Upper lobe of left lung (tissue), 6 donors: ENCODE data around the gene RIN3. TPM values are rescaled to one million over a fixed set of nuclear protein-coding genes. Genes with fewer than 3 reads are reported as not detected.

Source experiments
- ATAC-seq, 2 donors: fragments of 200-7000 bp; cut with Tn5 transposase; one replicate each; pipeline ENCODE4 v1.9.1; 2022; ENCODE audit warnings: mild to moderate bottlenecking in 2 of 2, moderate library complexity in 2 of 2; ENCODE audit not compliant: low FRiP score in 2 of 2
- DNase-seq, 2 donors: peaks; one replicate each; pipeline ENCODE4 v3.0.0-alpha.2; 2019 to 2020
- H3K27ac ChIP-seq, 4 donors: fragments of 200-600 bp; sonication (generic); one replicate each; pipeline ENCODE4 v1.5.1; 2016 to 2019
- H3K27me3 ChIP-seq, 4 donors: fragments of 200-600 bp; sonication (generic); one replicate each; pipeline ENCODE4 v1.5.1; 2017 to 2019
- H3K36me3 ChIP-seq, 4 donors: fragments of 200-600 bp; sonication (generic); one replicate each; pipeline ENCODE4 v1.5.1; 2016 to 2019
- H3K4me1 ChIP-seq, 4 donors: fragments of 200-600 bp; sonication (generic); one replicate each; pipeline ENCODE4 v1.5.1; 2018 to 2019
- H3K4me3 ChIP-seq, 4 donors: fragments of 200-600 bp; sonication (generic); one replicate each; pipeline ENCODE4 v1.5.1; 2017 to 2019; ENCODE audit warnings: mild to moderate bottlenecking in 2 of 4, moderate library complexity in 1 of 4
- H3K9me3 ChIP-seq, 4 donors: fragments of 200-600 bp; sonication (generic); one replicate each; pipeline ENCODE4 v1.5.1; 2018 to 2019
- CTCF ChIP-seq, 6 experiments: fragments of 450-650 bp in 4 of 6; fragments of 200-600 bp in 2 of 6; sonication (generic) in 2 of 6; IDR thresholded peaks; one replicate each; pipeline ENCODE4 v1.5.1; 2016 to 2019; ENCODE audit warnings: antibody characterized with exemption in 6 of 6
- EP300 ChIP-seq, 4 donors: sonication (generic); formaldehyde crosslinking; IDR thresholded peaks; one replicate each; pipeline ENCODE4 v1.5.1; 2017; ENCODE audit warnings: antibody characterized with exemption in 4 of 4, control low read depth in 2 of 4
- POLR2A ChIP-seq, 4 donors: fragments of 450-650 bp; IDR thresholded peaks; one replicate each; pipeline ENCODE4 v1.5.1; 2016 to 2017; ENCODE audit warnings: antibody characterized with exemption in 4 of 4, mild to moderate bottlenecking in 2 of 4
- POLR2AphosphoS5 ChIP-seq, 2 donors: sonication (generic); formaldehyde crosslinking; IDR thresholded peaks; one replicate each; pipeline ENCODE4 v1.5.1; 2017; ENCODE audit warnings: antibody characterized with exemption in 2 of 2
- WGBS, 2 donors: methylation state at CpG; one replicate each; pipeline ENCODE4 v1.1.5; 2017 to 2018; 5-methylcytosine and 5-hydroxymethylcytosine counted together
- total RNA-seq, 6 donors: library from RNA; depleted of rRNA in 4 of 6; stranded (reverse); fragments of >200 nt in 4 of 6; gene quantifications; one replicate each; pipeline versions ENCODE4 v1.1.0 to v1.2.1, GENCODE V29; 2016 to 2021
- donor health status: DM: no; HTN: no; CAD: no; lungs with moderate emphysema.
- donor health status: DM: no; HTN: yes; CAD: no; lungs with severe emphysema.

Gene RIN3
- total RNA-seq, 6 donors from 2014 or later: 19.0 to 88.0 (median 59.7) TPM

GRCh38 chr14:92663049-92663448 is 149.5 kb downstream of the RIN3 start:
- DNase-seq: no peak
- TF ChIP-seq CTCF (IDR thresholded peaks at IDR 0.05) (no peak), POLR2A (IDR thresholded peaks at IDR 0.05) (no peak), EP300 (IDR thresholded peaks at IDR 0.05) (no peak), POLR2AphosphoS5 (IDR thresholded peaks at IDR 0.05) (no peak)
- Histone ChIP-seq H3K27me3 (no peaks in the 10 kb centered on the region), H3K36me3 (peaks cover 2 to 66% (median 27%) of the 10 kb centered on the region in 4 donors), H3K27ac (peak overlapping the region in 2 of 4 donors; percentile 19 to 22), H3K4me3 (no peak overlapping the region), H3K9me3 (no peaks in the 10 kb centered on the region), H3K4me1 (peaks cover 25 to 40% (median 35%) of the 10 kb centered on the region in 4 donors)
- ATAC-seq: no peak
- 88 to 89% methylated on average over 7 of the region's 7 CpGs for WGBS, 2 donors

GRCh38 chr14:92665661-92666110 is 152.1 kb downstream of the RIN3 start:
- Histone ChIP-seq H3K9me3 (no peaks in the 10 kb centered on the region), H3K36me3 (peaks cover 0 to 49% (median 22%) of the 10 kb centered on the region in 4 donors), H3K4me3 (no peak overlapping the region), H3K27ac (peak overlapping the region; percentile 18 to 85 (median 68)), H3K4me1 (peaks cover 0 to 31% (median 16%) of the 10 kb centered on the region in 4 donors), H3K27me3 (no peaks in the 10 kb centered on the region)
- 32 to 35% methylated on average over 8 of the region's 8 CpGs for WGBS, 2 donors
- no peak for TF ChIP-seq CTCF (IDR thresholded peaks at IDR 0.05)
- no peak for TF ChIP-seq EP300 (IDR thresholded peaks at IDR 0.05)
- no peak for TF ChIP-seq POLR2AphosphoS5 (IDR thresholded peaks at IDR 0.05)
- peak in 1 of 4 donors; percentile 60 for TF ChIP-seq POLR2A (IDR thresholded peaks at IDR 0.05)
- DNase-seq (no peak), ATAC-seq (peak in 1 of 2 donors; percentile 62)

GRCh38 chr14:92666251-92666650 is 152.7 kb downstream of the RIN3 start:
- peak overlapping the region; percentile 18 to 85 (median 68) for H3K27ac ChIP-seq
- H3K36me3 ChIP-seq: peaks cover 0 to 43% (median 17%) of the 10 kb centered on the region in 4 donors

GRCh38 chr14:92668276-92668973 is 154.8 kb downstream of the RIN3 start:
- ATAC-seq: no peak
- WGBS, 2 donors: 61 to 78% methylated on average over 4 of the region's 4 CpGs

More at GRCh38 chr14:92666251-92666650, 152.7 kb downstream of the RIN3 start:
- ATAC-seq (no peak), DNase-seq (no peak)
- Histone ChIP-seq H3K4me3 (no peak overlapping the region), H3K27me3 (no peaks in the 10 kb centered on the region), H3K9me3 (no peaks in the 10 kb centered on the region), H3K4me1 (peaks cover 0 to 29% (median 14%) of the 10 kb centered on the region in 4 donors)
- no peak for TF ChIP-seq CTCF (IDR thresholded peaks at IDR 0.05)
- TF ChIP-seq POLR2AphosphoS5 (IDR thresholded peaks at IDR 0.05): no peak
- TF ChIP-seq POLR2A (IDR thresholded peaks at IDR 0.05): no peak
- no peak for TF ChIP-seq EP300 (IDR thresholded peaks at IDR 0.05)
- WGBS, 2 donors: 88 to 92% methylated on average over 4 to 9 of the region's 9 CpGs

More at GRCh38 chr14:92668276-92668973, 154.8 kb downstream of the RIN3 start:
- TF ChIP-seq CTCF (IDR thresholded peaks at IDR 0.05): no peak
- no peak for TF ChIP-seq POLR2A (IDR thresholded peaks at IDR 0.05)
- no peak for TF ChIP-seq POLR2AphosphoS5 (IDR thresholded peaks at IDR 0.05)
- TF ChIP-seq EP300 (IDR thresholded peaks at IDR 0.05): no peak
- no peaks in the 10 kb centered on the region for H3K27me3 ChIP-seq
- no peak for DNase-seq
- H3K4me1 ChIP-seq: peaks cover 0 to 22% (median 14%) of the 10 kb centered on the region in 4 donors
- peaks cover 0 to 28% (median 7%) of the 10 kb centered on the region in 4 donors for H3K36me3 ChIP-seq
- H3K9me3 ChIP-seq: no peaks in the 10 kb centered on the region
- H3K27ac ChIP-seq: peak overlapping the region in 1 of 4 donors; percentile 57
- H3K4me3 ChIP-seq: no peak overlapping the region
